HEK293 (cell line): Measurements from ENCODE around the gene SP7.

ENCODE experiments used
- GLIS2 ChIP-seq: fragments of 450-650 bp; formaldehyde crosslinking; IDR thresholded peaks from 2 replicates; pipeline ENCODE4 v1.5.1; 2016; ENCODE audit warnings: missing biosample characterization, missing genetic modification characterization
- ZNF24 ChIP-seq: fragments of 450-650 bp; formaldehyde crosslinking; IDR thresholded peaks from 2 replicates; pipeline ENCODE4 v1.5.1; 2016; ENCODE audit warnings: missing biosample characterization, missing genetic modification characterization

DNA sequence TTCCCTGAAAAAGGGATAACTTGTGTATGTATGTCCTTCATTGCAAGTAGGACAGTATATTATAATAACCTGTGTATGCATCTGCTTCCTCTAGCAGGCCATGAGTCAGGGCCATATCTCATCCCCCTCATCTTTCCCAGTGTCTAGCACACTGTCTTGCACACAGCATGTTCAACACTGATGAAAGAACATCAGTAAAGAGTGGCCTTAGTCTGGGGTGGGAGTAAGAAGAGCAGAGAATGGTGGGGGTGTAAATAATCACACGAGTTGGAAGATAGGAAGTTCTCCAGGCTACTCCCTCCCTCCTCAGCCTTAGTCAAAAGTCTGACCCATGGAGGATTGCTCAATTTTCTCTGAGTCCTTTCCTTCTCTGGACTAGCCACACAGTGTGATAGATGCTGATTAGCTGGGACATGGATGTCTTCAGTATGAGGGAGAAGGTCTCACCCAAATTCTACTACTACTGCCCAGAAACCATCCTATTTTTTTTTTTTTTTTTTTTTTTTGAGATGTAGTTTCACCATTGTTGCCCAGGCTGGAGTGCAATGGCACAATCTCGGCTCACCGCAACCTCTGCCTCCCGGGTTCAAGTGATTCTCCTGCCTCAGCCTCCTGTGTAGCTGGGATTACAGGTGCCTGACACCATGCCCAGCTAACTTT is 29.2 kb upstream of the SP7 start:
- no peak for TF ChIP-seq ZNF24 (tag by site-specific recombination)
- no peak for TF ChIP-seq GLIS2 (tag by site-specific recombination)
